Hepatic stellate cell (primary cell): ENCODE data around the gene TUBB2B.
"Not testable (repeated sequence)": the region's sequence is repeated elsewhere in the genome, so short reads cannot be mapped to it uniquely, and the experiment has no call there.

Experiments used
- DNase-seq: peaks from one replicate; pipeline ENCODE4 v3.0.0; 2011; ENCODE audit warnings: low spot score

The TUBB2B gene

GRCh38 chr6:3258201-3258600 is 30.7 kb upstream of the TUBB2B start:
- no peak for DNase-seq

DNA sequence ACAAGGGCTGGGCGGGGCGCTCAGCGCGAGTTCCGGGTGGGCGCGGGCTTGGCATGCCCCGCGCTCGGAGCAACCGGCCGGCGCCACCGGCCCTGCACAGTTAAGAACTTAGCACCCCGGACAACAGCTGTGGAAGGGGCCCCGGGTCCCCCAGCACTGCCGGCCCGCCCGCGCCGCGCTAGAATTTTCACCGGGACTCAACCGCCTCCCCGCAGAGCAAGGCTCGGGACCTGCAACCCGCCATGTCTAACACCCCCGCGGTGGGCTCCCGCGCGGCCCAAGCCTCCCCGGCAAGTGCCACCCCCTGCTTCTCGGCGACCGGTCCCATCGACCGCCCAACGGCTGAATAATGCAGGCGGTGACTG is 26.1 kb upstream of the TUBB2B start:
- DNase-seq, result no peak

DNA sequence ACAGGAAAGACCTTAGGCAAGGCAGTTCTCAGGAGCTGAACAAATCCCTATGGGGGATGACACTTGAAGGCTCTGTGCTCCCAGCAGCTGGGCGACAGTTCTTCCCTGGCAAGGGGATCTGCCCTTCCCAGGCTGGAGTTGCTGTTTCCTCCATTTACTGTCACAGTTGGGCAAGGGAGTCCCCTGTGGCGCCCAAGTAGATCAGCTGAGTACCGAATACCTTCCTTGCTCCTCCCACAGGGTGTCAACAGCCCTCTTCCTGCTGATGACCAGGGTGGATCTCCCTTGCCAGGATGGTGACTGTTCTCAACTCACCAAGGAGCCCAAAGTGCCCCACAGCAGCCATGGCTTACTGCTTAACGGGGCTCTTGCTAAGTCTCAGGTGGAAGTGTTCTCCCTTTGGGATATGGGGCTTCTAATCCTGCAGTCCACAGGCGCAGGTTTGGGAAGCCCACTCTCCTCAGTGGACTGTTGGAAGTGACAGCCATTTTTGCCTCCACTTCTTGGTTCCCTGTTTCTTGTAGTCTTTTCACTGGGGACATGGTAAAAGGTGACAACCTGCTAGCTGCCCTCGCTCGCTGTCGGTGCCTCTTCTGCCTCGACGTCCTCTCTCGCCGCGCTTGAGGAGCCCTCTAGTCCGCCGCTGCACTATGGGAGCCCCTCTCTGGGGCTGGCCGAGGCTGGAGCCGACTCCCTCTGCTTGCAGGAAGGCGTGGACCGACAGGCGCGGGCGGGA is 25.6 kb upstream of the TUBB2B start:
- no peak for DNase-seq

GRCh38 chr6:3252369-3252768 is 24.9 kb upstream of the TUBB2B start:
- no peak for DNase-seq

GRCh38 chr6:3251462-3252314 is 24.2 kb upstream of the TUBB2B start:
- peak; percentile 91 for DNase-seq

GRCh38 chr6:3250231-3250675 is 22.8 kb upstream of the TUBB2B start:
- DNase-seq, result no peak

DNA sequence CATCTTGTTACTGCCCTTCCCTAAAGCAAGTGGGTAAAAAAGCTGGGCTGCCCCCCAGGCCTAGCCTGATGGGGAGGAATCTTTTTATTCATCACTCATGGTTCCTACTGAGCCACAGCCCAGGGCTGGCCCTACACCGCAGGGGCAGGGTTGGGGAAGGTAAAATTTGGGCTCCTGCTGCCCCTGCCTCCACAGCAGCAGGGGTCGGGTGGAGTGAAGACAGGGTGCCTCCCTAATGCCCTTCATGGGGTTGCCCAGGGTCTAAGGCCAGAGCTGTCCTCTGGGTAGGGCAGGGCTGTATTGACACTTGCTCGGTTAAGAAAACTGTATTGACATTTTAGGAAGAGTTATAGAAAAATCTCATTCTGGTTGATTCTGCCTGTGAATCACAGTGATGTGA is 22.4 kb upstream of the TUBB2B start:
- no peak for DNase-seq

GRCh38 chr6:3247255-3248146 is 20.0 kb upstream of the TUBB2B start:
- DNase-seq, result peak; percentile 62

DNA sequence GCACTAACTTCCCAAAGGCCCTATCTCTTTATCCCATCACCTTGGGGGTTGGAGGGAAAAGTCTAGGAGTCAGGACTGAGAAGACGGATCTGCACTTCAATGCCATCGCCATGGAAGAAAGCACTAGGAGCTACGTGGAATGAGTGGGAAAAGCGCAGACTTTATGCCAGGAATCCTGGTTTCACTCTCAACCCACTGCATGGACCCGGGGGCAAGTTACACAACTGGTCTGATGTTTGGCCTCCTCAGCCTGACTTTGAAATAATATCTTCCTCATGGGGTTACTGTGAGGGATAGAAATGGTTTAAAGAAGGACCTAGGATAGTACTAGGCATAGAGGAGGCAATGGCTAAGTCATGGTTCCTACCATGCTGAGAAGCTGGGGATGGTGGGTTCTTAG is 17.8 kb upstream of the TUBB2B start:
- no peak for DNase-seq

DNA sequence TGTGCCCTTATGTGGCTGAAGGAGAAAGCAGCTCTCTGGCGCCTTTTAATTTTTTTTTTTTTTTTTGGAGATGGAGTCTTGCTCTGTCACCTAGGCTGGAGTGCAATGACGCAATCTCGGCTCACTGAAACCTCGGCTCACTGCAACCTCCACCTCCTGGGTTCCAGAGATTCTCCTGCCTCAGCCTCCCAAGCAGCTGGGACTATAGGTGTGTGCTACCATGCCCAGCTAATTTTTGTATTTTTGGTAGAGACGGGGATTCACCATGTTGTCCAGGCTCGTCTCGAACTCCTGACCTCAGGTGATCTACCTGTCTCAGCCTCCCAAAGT is 17.3 kb upstream of the TUBB2B start:
- DNase-seq, result not testable (repeated sequence)

GRCh38 chr6:3244003-3244831 is 16.8 kb upstream of the TUBB2B start:
- no peak for DNase-seq

DNA sequence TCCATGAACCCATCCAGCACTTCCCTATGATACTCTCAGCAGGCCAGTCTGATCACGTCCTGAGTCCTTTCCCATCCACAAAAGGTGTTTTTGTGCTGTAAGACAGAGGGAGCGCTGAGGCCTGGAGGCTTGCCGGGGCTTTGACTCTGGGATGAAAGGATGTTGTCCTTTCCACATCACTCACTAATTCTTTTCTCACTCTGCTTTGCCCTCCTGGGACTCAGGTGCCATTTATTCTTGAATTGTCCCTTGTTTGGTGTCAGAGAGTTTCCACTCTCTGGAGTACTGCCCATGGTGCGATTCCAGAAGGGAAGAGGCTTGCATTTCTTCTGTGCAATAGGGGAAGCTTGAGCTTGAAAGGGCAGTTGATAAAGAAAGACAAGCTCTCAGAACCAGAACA is 15.3 kb upstream of the TUBB2B start:
- no peak for DNase-seq

DNA sequence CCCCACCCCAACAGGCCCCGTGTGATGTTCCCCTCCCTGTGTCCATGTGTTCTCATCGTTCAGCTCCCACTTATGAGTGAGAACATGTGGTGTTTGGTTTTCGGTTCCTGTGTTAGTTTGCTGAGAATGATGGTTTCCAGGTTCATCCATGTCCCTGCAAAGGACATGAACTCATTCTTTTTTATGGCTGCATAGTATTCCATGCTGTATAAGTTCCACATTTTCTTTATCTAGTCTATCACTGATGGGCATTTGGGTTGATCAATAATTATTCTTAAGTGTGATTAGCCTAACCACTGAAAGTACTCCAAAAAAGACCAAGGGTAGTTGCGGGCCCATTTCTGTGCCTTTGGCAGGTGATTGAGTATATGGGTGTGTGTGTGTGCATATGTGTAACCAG is 14.3 kb upstream of the TUBB2B start:
- not testable (repeated sequence) for DNase-seq

DNA sequence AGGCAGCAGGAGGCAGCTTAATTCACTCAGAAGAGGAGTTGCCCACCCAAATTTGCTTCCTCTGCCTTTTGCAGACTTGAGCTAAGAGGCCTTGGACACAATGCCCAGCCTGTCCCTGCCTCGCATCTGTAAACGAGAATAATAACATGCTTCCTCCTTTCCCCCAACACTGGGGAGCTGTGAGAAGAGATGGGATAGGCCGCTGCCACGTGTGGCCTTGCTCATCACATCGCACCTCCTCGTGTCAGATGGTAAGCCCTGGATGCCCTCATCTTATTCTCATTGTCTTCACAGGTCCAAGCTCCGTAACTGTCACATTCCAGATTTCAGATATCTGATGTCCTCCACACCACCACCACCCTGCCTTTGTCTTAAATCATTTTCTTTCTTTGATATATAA is 13.1 kb upstream of the TUBB2B start:
- DNase-seq, result no peak

DNA sequence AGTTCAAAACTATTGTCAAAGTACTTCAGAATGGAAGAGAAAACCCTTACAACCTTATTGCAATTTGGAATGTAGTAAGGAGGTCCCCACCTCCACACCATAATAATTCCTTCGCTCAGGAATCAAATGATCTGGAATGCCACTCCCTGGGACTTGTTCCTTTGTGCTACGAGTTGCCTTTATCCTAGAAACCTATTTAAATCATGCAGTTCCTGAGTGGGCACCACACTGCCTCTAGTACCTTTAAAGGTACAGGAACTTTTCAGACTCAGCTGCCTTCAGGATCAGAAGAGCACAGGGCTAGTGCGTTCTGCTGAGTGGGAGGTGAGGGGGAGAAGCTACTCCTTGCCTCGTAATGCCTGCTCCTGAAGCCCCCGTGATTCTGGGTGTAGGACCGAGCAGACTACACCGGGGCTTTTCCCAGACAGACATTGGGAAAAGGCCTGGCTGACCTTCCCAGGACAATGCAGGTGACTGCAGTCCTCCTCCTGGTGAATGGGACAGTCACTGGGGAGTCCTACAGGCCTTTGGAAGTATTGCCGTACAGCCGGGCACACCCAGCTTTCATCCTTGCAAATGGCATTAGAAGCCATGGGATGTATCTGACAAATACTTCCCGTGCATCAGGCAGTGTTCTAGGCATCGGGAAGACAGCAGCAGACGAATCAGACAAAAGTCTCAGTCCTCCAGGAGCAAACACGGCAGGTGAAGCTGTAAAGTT is 11.8 kb upstream of the TUBB2B start:
- DNase-seq, result no peak

GRCh38 chr6:3237761-3238662 is 10.6 kb upstream of the TUBB2B start:
- DNase-seq, result no peak

DNA sequence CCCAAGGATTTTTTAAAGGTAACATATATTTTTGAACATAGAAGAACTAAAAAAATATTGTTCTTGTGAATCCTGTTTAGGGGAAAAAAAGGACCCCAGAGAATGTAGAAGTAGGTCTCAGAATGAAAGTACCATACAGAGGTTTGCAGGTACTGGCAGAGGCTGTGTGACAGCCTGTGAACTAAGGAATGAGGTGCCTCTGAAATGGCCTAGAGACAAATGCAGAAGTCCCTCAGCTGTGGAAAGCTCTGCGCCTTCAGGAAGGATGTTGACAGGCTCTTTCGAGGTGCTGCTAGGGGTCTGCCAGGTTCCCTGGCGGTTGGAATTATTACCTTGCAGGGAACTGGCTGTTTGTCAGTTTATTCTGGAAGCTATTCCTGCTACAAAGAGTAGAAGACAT is 8.6 kb upstream of the TUBB2B start:
- no peak for DNase-seq

GRCh38 chr6:3235486-3235885 is 8.0 kb upstream of the TUBB2B start:
- DNase-seq, result no peak

GRCh38 chr6:3233904-3234303 is 6.5 kb upstream of the TUBB2B start:
- no peak for DNase-seq

- DNase-seq, result no peak
Observed at GRCh38 chr6:3233321-3233720, 5.9 kb upstream of the TUBB2B start.
